ENCODE results near the gene NR3C1.

Gene NR3C1

GRCh38 chr5:143362664-143363227 is 40.7 kb downstream of the NR3C1 start:
- no peak for DNase-seq (ENCODE audit: low read depth, low spot score)

DNA sequence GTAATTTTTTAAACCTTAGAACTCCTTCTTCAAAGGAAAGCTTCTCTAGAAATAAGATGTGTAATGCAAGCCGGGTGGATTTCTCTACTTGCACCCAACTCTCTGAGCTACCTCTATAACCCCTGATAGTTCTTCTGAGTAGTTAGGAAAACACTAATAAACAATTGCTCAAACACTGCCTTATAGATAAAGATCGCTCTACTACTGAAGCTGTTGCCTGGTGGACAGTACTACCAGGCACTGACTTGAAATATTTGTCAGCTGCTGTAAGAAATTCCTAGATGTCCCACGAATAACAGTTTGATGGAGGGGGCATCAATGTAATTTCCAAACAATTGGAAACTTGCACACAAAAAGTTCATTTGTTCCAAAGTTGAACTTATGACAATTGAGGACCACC is 42.0 kb downstream of the NR3C1 start:
- no peak for DNase-seq (ENCODE audit: low read depth, low spot score)

GRCh38 chr5:143360755-143361154 is 42.7 kb downstream of the NR3C1 start:
- DNase-seq (ENCODE audit: low read depth, low spot score) = no peak

DNA sequence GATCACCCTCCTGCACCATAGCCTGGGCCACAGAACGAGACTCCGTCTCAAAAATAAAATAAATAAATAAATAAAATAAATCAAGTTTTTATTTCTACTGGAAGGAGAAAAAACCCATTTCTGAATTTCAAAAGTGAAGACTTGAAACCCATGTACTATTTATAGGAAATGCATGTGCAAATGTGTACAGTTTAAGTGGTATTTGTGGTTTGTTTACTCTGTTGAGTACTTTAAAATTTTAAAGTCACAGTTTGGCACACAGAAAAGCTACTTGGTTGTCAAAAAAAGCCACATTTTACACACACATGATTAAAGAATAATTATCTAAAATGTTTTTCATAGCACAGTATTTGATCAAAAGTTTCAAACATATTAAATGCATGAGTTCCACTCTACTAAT is 43.6 kb downstream of the NR3C1 start:
- no peak for DNase-seq (ENCODE audit: low read depth, low spot score)

DNA sequence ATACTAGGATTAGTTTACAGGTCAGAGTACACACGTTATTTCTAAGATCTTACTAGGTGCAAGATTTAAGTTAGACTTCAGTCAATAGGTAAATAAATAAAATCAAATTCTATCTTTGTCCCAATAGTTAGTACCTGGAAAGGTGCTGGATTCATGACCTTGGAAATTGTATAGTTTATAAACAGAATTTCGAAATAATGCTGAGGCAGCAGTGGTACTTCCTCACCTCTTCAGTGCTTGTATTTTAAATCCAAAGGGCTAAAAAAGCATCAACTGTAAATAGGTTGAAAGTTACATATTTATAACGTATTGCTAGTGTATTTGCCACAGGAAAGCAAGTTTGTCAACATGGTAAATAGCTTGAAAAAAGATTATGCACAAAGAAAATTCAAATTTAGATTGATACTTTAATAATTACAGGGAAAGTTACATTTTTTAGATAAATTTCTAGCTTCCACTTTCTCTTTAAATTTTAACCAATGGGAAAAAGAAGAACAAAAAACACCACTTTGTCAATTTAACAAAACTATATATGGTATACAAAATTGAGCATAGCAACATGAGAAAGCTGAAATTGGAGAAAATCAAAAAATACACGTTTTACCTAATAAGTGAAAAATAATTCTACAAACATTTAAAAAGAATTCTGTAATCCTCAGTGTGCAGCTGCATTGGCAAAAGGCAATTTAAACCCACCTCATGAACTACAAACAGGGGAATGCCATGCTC is 46.5 kb downstream of the NR3C1 start:
- DNase-seq (ENCODE audit: low read depth, low spot score) = no peak

GRCh38 chr5:143355710-143356109 is 47.8 kb downstream of the NR3C1 start:
- no peak for DNase-seq (ENCODE audit: low read depth, low spot score)

DNA sequence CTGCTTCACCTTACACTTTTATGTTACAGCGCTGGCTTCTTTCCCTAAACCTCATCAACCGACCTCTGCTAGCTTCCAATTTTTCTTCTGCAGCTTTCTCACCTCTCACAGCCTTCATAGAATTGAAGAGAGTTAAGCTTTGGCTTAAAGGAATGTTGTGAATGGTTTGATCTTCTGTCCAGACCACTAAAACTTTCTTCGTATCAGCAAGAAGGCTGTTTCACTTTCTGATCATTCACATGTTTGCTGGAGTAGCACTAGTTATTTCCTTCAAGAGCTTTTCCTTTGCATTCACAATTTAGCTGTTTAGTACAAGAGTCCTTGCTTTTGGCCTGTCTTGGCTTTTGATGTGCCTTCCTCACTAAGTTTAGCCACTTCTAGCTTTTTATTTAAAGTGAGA is 49.5 kb downstream of the NR3C1 start:
- DNase-seq (ENCODE audit: low read depth, low spot score) = no peak

- no peak for DNase-seq (ENCODE audit: low read depth, low spot score)
Observed at GRCh38 chr5:143352691-143353090, 50.8 kb downstream of the NR3C1 start.

GRCh38 chr5:143350751-143351602 is 52.5 kb downstream of the NR3C1 start:
- DNase-seq (ENCODE audit: low read depth, low spot score) = no peak

DNA sequence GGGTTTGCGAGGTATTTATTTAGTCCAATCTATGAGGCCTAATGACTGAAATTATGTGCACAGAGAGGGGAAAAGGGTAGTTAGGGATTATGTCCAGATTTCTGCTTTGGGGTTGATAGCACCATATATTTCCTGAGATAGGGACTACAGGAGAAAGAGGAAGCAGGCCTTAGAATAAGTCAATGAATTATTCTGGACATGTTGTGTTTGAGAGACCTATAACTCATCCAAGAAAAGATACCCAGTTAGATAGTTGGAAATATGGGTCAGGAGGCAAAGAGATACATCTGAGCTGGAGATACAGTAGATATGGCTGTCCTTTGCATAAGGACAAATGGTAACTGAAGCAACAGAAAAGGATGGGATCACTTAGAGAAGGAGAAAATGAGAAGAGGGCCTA is 53.1 kb downstream of the NR3C1 start:
- DNase-seq (ENCODE audit: low read depth, low spot score) = no peak

GRCh38 chr5:143349177-143349576 is 54.3 kb downstream of the NR3C1 start:
- DNase-seq (ENCODE audit: low read depth, low spot score) = no peak

- no peak for DNase-seq (ENCODE audit: low read depth, low spot score)
Observed at GRCh38 chr5:143347698-143348344, 55.7 kb downstream of the NR3C1 start.

- DNase-seq (ENCODE audit: low read depth, low spot score) = no peak
Observed at GRCh38 chr5:143347046-143347445, 56.4 kb downstream of the NR3C1 start.

DNA sequence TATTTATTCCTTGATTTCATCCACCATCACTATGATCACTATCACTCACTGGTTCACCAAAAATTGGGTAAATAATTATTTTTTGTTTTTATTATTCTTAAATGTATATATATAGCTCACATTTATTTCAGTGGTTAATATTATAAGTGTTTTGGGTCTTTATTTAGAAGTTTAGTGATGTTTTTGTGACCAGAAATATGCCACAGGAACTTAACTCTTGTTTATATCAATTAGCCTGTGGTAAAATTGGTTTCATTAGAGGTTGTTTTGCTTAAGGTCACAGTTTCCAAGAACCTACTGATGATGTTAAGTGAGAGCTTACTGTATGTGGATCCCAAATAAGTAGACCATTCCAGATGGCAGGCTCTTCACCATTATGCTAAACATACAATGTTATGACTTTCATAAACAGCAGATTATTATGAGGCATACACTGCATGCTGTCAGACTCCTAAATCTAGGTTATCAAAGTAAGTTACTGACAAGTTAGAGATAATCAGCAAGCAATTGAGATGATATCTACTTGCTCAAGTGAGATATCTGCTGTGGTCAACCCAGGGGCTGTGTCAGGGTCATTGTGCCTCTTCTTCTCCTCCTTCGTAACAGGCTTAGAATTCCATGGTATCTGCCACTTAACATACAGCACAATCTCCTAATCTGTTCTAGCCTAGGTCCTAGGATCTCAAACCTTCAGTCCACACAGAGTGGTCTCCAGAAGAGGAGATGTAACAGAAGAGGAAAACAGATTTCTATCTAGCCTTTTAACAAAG is 57.6 kb downstream of the NR3C1 start:
- no peak for DNase-seq (ENCODE audit: low read depth, low spot score)

DNA sequence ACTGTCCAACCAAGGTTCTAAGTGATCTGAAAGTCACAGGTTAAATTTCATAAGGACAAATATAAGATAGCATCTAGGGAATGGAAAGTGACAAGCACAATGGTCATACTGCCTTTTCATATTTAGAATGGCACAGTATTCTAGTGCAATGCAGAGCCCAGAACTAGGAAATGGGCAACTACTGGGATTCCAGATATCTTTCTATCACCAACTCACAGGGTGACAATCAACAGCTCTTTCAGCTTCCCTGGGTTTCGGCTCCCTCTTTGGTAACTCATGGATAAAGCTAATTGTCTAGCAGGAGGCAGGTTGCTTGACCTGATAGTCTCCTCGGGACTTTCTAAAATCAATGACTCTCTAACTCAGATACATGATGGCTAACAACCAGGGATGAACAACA is 60.4 kb downstream of the NR3C1 start:
- DNase-seq (ENCODE audit: low read depth, low spot score) = no peak

- DNase-seq (ENCODE audit: low read depth, low spot score) = no peak
Observed at GRCh38 chr5:143342607-143343006, 60.9 kb downstream of the NR3C1 start.

DNA sequence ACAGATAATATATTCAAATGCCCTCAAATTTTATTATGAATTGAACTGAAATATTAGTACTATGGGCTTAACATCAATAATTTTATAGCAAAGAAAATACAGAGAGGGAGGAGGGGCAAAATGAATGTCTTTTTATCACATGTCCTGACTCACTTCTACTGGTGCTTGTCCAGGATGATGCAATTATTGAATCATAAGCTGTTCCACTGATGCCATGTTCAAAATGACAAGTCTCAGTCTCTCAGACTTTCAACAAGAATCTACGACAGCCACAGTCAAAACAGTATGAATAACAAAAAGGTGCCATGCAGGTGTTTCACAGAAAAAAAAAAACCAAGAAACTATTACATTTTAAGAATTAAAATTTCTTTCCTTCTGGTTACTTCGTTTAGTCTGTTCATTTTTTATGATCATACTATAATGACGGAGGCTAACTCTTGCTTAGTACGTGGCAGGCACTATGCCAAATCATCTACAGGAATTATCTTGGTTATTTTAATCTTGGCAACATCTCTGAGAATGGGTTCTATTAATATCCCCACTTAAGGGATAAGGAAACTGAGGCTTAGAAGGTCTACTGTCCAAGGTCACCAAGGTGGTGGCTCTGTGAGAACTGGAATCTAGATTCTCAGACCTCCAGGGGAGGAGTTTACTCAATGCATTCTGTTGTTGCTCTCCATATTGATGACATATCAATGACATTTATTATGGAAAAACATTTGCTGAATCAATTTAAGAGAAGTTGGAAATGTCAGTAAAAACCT is 61.5 kb downstream of the NR3C1 start:
- no peak for DNase-seq (ENCODE audit: low read depth, low spot score)

DNA sequence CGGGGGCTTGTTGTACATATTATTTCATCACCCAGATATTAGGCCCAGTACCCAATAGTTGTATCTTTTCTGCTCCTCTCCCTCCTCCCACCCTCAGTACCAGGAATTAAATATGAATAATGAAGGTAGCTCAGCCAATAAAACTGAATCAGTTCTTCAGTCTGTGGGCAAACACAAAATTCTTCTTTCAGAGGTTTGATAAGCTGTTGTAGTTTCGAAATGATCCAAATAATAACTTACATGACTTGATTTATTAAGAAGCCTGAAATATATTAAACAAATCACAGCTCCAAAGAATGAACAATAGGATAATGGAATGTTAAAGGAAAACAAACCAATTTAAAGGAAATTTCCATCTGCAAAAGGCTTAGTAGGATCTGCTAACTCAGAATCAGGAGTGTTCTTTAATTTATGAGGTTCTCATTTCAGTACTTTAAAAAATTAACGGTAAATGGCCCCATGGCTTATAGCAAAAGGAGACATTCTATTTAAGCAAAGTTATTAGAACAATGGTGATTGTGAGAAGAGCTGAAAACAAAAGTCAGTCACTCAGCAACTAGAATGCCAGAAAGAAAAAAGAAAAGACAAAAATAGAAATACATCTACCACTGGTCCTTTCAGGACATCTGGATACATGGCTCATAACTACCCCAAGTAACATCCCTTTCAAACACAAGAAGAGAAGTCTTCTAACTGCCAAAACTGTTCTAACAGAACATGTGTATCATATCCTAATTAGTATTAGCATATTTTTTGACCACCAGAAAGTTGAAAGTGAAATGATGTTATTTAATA is 62.4 kb downstream of the NR3C1 start:
- no peak for DNase-seq (ENCODE audit: low read depth, low spot score)

- no peak for DNase-seq (ENCODE audit: low read depth, low spot score)
Observed at GRCh38 chr5:143338658-143339366, 64.7 kb downstream of the NR3C1 start.
